HepG2 (cell line): ENCODE results near the gene KRT17. TPM values are rescaled to one million over a fixed set of nuclear protein-coding genes. Genes with fewer than 3 reads are reported as not detected.

ENCODE experiments used
- ATF7-NPFF ChIP-seq: sonication (generic); formaldehyde crosslinking; IDR thresholded peaks from 2 replicates; pipeline ENCODE4 v1.8.1; 2023; ENCODE audit warnings: mild to moderate bottlenecking, low read depth, missing genetic modification reagents, moderate library complexity
- EEA1 ChIP-seq: sonication (generic); formaldehyde crosslinking; IDR thresholded peaks from 2 replicates; pipeline ENCODE4 v1.5.1; 2020; ENCODE audit warnings: mild to moderate bottlenecking, missing genetic modification reagents, borderline replicate concordance
- FOXM1 ChIP-seq: sonication (generic); formaldehyde crosslinking; IDR thresholded peaks from 2 replicates; pipeline ENCODE4 v1.5.0; 2020; ENCODE audit warnings: missing genetic modification reagents
- GPN1 ChIP-seq: sonication (generic); formaldehyde crosslinking; IDR thresholded peaks from 2 replicates; pipeline ENCODE4 v1.5.1; 2020; ENCODE audit warnings: missing genetic modification reagents, borderline replicate concordance
- GZF1 ChIP-seq: sonication (generic); formaldehyde crosslinking; IDR thresholded peaks from 2 replicates; pipeline ENCODE4 v1.5.1; 2020; ENCODE audit warnings: mild to moderate bottlenecking, missing genetic modification reagents
- HOXA7 ChIP-seq: sonication (generic); formaldehyde crosslinking; IDR thresholded peaks from 2 replicates; pipeline ENCODE4 v1.8.1; 2022; ENCODE audit warnings: mild to moderate bottlenecking, missing genetic modification reagents, moderate library complexity
- SIX1 ChIP-seq: sonication (generic); formaldehyde crosslinking; IDR thresholded peaks from 2 replicates; pipeline ENCODE4 v1.4.0; 2020; ENCODE audit warnings: missing genetic modification reagents, borderline replicate concordance
- SNAI1 ChIP-seq: sonication (generic); formaldehyde crosslinking; IDR thresholded peaks from 2 replicates; pipeline ENCODE4 v1.5.0; 2020; ENCODE audit warnings: mild to moderate bottlenecking, missing genetic modification reagents, borderline replicate concordance
- STAG1 ChIP-seq: sonication (generic); formaldehyde crosslinking; IDR thresholded peaks from 2 replicates; pipeline ENCODE4 v1.4.0; 2020; ENCODE audit warnings: missing genetic modification reagents
- XRCC5 ChIP-seq: fragments of 200-400 bp; formaldehyde crosslinking; optimal IDR thresholded peaks from 2 replicates; pipeline ENCODE3; 2017; ENCODE audit warnings: mild to moderate bottlenecking, low read length
- ZBTB7B ChIP-seq: sonication (generic); formaldehyde crosslinking; IDR thresholded peaks from 2 replicates; pipeline ENCODE4 v1.4.0; 2020; ENCODE audit warnings: missing genetic modification reagents
- ZNF225 ChIP-seq: sonication (generic); formaldehyde crosslinking; IDR thresholded peaks from 2 replicates; pipeline ENCODE4 v1.4.0; 2020; ENCODE audit warnings: mild to moderate bottlenecking, missing genetic modification reagents
- ZNF235 ChIP-seq: sonication (generic); formaldehyde crosslinking; IDR thresholded peaks from 2 replicates; pipeline ENCODE4 v1.8.1; 2023; ENCODE audit warnings: mild to moderate bottlenecking, missing genetic modification reagents, borderline replicate concordance
- ZNF337 ChIP-seq: sonication (generic); formaldehyde crosslinking; IDR thresholded peaks from 2 replicates; pipeline ENCODE4 v1.5.1; 2020; ENCODE audit warnings: missing genetic modification reagents, low read depth, mild to moderate bottlenecking, borderline replicate concordance
- ZNF557 ChIP-seq: sonication (generic); formaldehyde crosslinking; IDR thresholded peaks from 2 replicates; pipeline ENCODE4 v1.4.0; 2020; ENCODE audit warnings: missing genetic modification reagents
- ZNF563 ChIP-seq: sonication (generic); formaldehyde crosslinking; IDR thresholded peaks from 2 replicates; pipeline ENCODE4 v1.8.0; 2022; ENCODE audit warnings: mild to moderate bottlenecking, moderate library complexity, missing genetic modification reagents
- ZNF773 ChIP-seq: sonication (generic); formaldehyde crosslinking; IDR thresholded peaks from 2 replicates; pipeline ENCODE4 v1.4.0; 2020; ENCODE audit warnings: missing genetic modification reagents, borderline replicate concordance
- ZNF83 ChIP-seq: sonication (generic); formaldehyde crosslinking; IDR thresholded peaks from 2 replicates; pipeline ENCODE4 v1.4.0; 2020; ENCODE audit warnings: missing genetic modification reagents, mild to moderate bottlenecking, borderline replicate concordance
- ZSCAN29 ChIP-seq: sonication (generic); formaldehyde crosslinking; conservative IDR thresholded peaks from 2 replicates; pipeline ENCODE4 v1.4.0; 2020; ENCODE audit warnings: mild to moderate bottlenecking, missing genetic modification reagents
- polyA plus RNA-seq, 8 experiments: library from polyadenylated mRNA; depleted of rRNA in 3 of 8; stranded (reverse) in 7 of 8; unstranded in 1 of 8; fragments of >200 nt; fragmentation: Illumina TruSeq in 4 of 8; extraction: Trizol in 4 of 8; gene quantifications; 2 replicates each; pipeline versions ENCODE4 v1.2.1 to v1.2.3, GENCODE V29; 2011 to 2016; ENCODE audit warnings: low read depth in 4 of 8, missing spikeins in 1 of 8, mixed read lengths in 1 of 8; ENCODE audit not compliant: insufficient read depth in 1 of 8
- total RNA-seq, 5 experiments: library from RNA; depleted of rRNA; stranded (reverse); fragments of >200 nt; fragmentation: Illumina TruSeq; extraction: Trizol; gene quantifications; 2 replicates each; pipeline ENCODE4 v1.2.3, GENCODE V29; 2016; ENCODE audit warnings: low read depth in 1 of 5
- TF ChIP-seq, protein P1 (sequence below): sonication (generic); formaldehyde crosslinking; IDR thresholded peaks from 2 replicates; pipeline ENCODE4 v1.4.0; 2020; ENCODE audit warnings: missing genetic modification reagents
- TF ChIP-seq, protein P2 (sequence below): sonication (generic); formaldehyde crosslinking; IDR thresholded peaks from 2 replicates; pipeline ENCODE4 v1.4.0; 2020; ENCODE audit warnings: missing genetic modification reagents, mild to moderate bottlenecking, borderline replicate concordance
- TF ChIP-seq, protein P3 (sequence below): sonication (generic); formaldehyde crosslinking; IDR thresholded peaks from 2 replicates; pipeline ENCODE4 v1.8.1; 2023; ENCODE audit warnings: missing genetic modification reagents, inconsistent platforms, borderline replicate concordance

The KRT17 gene
- total and polyA plus RNA-seq, 2 of the 13 experiments (the other 11 are each of a cell fraction or from before 2014, with no cell fraction given) = 0.38 to 0.82 TPM

DNA sequence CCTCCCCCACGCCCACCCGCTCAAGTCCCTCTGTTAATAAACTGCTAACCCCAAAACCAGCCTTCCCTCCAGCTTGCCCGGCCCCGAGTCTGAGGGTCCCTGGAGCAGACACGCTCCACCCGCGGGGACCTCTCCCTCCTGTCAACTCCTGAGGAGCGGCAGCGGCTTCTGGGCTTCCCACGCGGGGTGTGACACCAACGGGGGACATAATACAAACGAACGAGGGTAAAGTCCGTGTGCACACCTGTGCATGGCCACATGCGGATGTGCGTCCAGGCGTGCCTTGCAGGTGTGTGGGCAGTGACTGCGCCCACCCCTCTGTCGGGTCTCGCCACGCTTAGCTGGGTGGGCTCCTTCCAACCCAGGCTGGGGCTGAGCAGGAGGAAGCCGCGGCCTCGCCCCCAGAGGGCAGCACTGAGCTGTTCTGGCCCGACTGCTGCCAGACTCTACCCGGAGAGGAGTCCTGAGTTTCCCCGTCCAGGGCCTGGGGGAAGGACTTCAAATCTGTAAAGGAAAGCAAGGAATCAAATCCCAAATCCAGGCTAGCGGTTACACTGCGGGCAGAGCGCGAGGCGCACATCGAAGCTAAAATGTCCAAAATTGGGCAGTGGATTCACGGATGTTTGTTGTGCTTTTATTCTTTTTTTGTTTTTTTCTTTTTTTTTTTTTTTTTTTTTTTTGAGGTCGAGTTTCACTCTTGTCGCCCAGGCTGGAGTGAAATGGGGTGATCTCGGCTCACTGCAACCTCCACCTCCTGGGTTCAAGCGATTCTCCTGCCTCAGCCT, 24.2 kb upstream of the KRT17 start (continued):
- TF ChIP-seq GZF1 (CRISPR knock-in tag) (no peak), ATF7-NPFF (CRISPR knock-in tag) (0 out of 2 replicates have a peak, but pooled peaks have one; percentile 48), SNAI1 (CRISPR knock-in tag) (no peak), ZSCAN29 (CRISPR knock-in tag) (no peak), ZNF563 (CRISPR knock-in tag) (no peak), XRCC5 (peak; percentile 88), ZNF83 (peak; percentile 69; the same call in 1 of the 2 replicates), FOXM1 (no peak), SIX1 (CRISPR knock-in tag) (no peak), ZNF773 (CRISPR knock-in tag) (no peak), ZNF235 (CRISPR knock-in tag) (no peak; the same call in 1 of the 2 replicates), ZBTB7B (CRISPR knock-in tag) (peak; percentile 85), HOXA7 (CRISPR knock-in tag) (no peak), ZNF557 (CRISPR knock-in tag) (no peak), EEA1 (CRISPR knock-in tag) (peak; percentile 29; the same call in 1 of the 2 replicates), STAG1 (CRISPR knock-in tag) (peak; percentile 71), ZNF225 (CRISPR knock-in tag) (0 out of 2 replicates have a peak, but pooled peaks have one; percentile 32), GPN1 (CRISPR knock-in tag) (no peak), ZNF337 (CRISPR knock-in tag) (0 out of 2 replicates have a peak, but pooled peaks have one; percentile 13)
- TF ChIP-seq, protein P1, sequence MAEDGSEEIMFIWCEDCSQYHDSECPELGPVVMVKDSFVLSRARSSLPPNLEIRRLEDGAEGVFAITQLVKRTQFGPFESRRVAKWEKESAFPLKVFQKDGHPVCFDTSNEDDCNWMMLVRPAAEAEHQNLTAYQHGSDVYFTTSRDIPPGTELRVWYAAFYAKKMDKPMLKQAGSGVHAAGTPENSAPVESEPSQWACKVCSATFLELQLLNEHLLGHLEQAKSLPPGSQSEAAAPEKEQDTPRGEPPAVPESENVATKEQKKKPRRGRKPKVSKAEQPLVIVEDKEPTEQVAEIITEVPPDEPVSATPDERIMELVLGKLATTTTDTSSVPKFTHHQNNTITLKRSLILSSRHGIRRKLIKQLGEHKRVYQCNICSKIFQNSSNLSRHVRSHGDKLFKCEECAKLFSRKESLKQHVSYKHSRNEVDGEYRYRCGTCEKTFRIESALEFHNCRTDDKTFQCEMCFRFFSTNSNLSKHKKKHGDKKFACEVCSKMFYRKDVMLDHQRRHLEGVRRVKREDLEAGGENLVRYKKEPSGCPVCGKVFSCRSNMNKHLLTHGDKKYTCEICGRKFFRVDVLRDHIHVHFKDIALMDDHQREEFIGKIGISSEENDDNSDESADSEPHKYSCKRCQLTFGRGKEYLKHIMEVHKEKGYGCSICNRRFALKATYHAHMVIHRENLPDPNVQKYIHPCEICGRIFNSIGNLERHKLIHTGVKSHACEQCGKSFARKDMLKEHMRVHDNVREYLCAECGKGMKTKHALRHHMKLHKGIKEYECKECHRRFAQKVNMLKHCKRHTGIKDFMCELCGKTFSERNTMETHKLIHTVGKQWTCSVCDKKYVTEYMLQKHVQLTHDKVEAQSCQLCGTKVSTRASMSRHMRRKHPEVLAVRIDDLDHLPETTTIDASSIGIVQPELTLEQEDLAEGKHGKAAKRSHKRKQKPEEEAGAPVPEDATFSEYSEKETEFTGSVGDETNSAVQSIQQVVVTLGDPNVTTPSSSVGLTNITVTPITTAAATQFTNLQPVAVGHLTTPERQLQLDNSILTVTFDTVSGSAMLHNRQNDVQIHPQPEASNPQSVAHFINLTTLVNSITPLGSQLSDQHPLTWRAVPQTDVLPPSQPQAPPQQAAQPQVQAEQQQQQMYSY (CRISPR knock-in tag) = 0 out of 2 replicates have a peak, but pooled peaks have one; percentile 33
- TF ChIP-seq, protein P2, sequence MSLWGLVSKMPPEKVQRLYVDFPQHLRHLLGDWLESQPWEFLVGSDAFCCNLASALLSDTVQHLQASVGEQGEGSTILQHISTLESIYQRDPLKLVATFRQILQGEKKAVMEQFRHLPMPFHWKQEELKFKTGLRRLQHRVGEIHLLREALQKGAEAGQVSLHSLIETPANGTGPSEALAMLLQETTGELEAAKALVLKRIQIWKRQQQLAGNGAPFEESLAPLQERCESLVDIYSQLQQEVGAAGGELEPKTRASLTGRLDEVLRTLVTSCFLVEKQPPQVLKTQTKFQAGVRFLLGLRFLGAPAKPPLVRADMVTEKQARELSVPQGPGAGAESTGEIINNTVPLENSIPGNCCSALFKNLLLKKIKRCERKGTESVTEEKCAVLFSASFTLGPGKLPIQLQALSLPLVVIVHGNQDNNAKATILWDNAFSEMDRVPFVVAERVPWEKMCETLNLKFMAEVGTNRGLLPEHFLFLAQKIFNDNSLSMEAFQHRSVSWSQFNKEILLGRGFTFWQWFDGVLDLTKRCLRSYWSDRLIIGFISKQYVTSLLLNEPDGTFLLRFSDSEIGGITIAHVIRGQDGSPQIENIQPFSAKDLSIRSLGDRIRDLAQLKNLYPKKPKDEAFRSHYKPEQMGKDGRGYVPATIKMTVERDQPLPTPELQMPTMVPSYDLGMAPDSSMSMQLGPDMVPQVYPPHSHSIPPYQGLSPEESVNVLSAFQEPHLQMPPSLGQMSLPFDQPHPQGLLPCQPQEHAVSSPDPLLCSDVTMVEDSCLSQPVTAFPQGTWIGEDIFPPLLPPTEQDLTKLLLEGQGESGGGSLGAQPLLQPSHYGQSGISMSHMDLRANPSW (CRISPR knock-in tag) = peak; percentile 27; the same call in 1 of the 2 replicates
- TF ChIP-seq, protein P3, sequence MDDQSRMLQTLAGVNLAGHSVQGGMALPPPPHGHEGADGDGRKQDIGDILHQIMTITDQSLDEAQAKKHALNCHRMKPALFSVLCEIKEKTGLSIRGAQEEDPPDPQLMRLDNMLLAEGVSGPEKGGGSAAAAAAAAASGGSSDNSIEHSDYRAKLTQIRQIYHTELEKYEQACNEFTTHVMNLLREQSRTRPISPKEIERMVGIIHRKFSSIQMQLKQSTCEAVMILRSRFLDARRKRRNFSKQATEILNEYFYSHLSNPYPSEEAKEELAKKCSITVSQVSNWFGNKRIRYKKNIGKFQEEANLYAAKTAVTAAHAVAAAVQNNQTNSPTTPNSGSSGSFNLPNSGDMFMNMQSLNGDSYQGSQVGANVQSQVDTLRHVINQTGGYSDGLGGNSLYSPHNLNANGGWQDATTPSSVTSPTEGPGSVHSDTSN (CRISPR knock-in tag) = no peak
